Thyroid gland (tissue), 4 donors: ENCODE data around the gene CLCN3.

Experiments used
- CTCF ChIP-seq, 6 experiments: fragments of 200-600 bp in 3 of 6; fragments of 450-650 bp in 3 of 6; sonication (generic) in 3 of 6; IDR thresholded peaks; one replicate each; pipeline ENCODE4 v1.5.1; 2016 to 2019; ENCODE audit warnings: antibody characterized with exemption in 6 of 6, mild to moderate bottlenecking in 2 of 6, inconsistent platforms in 1 of 6, moderate library complexity in 1 of 6
- POLR2A ChIP-seq, 2 donors: fragments of 450-650 bp; IDR thresholded peaks; one replicate each; pipeline ENCODE4 v1.6.1; 2017; ENCODE audit warnings: antibody characterized with exemption in 2 of 2, mild to moderate bottlenecking in 2 of 2, moderate library complexity in 1 of 2

DNA sequence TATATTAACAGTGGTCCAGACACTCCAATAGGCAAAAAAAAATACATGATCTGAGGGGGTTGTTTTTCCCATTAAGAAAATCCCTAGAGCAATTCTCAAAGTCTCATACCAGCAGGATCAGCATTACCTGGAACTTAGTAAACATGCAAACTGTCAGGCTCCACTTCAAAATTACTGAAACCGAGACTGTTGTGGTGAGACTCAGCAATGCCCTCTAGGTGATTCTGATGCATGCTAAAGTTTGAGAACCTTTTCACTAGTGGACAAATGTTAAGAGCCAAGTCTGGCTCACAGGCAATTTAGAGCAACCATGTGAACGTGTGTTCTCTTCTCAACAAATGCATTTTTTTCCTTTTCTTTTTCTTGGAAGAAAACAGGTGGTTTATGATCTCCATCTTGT is 38.2 kb upstream of the CLCN3 start:
- TF ChIP-seq CTCF (IDR thresholded peaks at IDR 0.05) = no peak
- no peak for TF ChIP-seq POLR2A (IDR thresholded peaks at IDR 0.05)
